ENCODE results near the gene DENND1A.
A peak's percentile ranks its signal among the peaks of the same experiment; 100 is the strongest.
"Not testable (repeated sequence)": the region's sequence is repeated elsewhere in the genome, so short reads cannot be mapped to it uniquely, and the experiment has no call there.

DENND1A gene

DNA sequence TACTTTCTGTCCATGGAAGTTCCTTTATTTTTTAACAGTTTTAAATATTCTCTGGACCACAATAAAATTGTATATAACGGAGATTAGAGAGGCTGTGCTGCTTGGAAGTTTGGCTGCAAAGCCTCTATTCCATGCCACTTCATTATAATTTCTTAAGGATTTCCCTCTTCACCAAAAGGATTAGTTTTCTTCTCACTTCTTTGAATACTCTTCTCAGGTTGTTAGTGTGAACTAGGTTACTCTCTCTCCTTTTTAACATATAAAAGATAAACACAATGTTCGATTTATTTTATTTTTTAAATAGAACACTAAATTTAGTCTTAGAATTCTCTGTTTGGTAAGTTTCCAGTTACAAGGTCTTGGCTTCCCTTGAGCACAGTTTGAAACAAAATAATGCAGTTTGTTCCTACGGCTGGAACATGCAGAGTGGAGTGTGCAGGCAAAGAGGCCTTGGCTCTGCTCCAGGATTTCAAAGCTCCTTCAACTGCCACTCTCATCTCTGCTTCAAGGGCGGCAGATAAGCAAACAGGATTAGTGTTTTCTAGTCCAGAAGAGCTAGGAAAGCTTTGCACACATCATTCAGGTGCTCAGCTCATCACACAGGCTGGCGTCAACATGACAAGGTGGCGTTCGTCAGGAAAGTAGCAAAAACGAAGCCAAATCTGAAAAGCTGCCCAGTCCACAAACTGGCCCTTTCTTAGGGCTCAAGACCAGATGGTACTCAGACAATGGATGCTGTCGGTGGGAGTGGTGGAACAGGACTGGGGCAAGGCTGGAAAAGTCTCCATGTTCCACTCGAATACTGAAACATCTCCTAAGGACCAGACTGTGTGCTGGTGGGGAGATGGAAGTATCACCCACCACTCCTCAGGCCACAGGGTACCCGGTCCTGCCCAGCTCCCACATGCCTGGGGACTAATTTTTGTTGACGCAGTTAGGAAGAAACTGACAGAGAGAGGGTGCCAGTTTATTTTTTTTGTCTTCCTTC lies 287.3 kb downstream of the DENND1A start:
- DNase-seq: no peak

DNA sequence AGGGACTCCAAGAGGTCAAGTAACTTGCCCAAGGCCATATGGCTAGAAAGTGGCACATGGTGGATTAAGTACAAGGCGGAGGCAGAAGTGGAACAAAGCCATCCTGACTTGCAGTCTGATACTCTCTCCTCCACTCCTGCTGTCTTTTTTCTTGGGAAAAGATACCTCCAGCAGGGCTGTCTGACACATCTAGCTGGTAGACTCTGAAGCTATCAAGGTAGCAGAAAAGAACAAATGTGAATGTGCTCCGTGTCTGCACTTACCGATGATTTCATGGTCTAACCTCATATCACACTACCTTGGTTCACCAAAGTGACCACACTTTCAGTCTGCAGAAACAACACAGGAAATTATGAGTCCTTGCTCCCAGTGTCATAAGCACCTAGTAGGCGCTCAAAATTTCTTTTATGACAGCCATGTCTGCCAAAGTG lies 289.1 kb downstream of the DENND1A start:
- no peak for DNase-seq

DNA sequence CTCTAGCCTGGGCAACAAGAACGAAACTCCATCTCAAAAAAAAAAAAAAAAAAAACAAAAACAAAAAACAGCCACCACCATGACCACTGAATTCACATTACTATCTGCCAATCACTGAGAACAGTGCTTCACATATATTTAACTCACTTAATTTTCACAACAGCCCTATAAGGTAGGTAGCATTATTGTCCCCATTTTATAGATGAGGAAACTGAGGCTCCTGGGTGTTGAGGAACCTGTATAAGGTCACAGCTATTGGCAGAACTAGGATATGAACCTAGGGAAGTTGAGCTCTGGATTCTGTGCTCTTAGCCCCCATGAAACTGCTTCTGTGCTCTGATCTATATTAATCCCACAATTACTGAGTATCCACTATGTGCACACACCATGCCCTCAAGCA lies 290.2 kb downstream of the DENND1A start:
- no peak for DNase-seq

DNA sequence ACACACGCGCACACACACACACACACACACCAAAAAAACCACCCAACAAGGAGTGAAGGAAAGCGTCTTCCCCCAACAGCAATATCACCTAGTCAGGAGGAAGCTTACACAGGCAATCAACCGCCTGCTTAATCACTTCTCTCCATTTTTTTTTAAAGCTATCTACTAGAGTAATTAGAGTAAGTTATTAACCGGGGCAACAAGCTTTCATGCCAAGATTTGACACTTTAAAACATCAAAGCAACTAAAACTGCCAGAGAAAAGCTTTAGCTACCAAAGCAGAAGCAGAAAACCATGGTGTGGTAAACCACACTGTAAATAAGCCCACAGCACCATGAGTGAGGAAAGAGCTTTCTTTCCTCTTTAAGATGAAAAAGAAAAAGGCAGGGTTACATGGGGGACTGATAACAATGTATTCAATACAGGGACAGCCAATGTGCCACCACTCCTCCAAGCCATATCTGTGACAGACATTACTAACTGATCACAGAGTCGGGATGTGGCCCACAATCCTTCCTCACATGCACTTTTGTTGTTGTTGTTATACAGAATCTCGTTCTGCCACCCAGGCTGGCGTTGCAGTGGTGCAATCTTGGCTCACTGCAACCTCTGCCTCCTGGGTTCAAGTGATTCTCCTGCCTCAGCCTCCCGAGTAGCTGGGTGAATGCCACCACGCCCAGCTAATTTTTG lies 291.8 kb downstream of the DENND1A start:
- peak; percentile 44 to 73 for DNase-seq

DNA sequence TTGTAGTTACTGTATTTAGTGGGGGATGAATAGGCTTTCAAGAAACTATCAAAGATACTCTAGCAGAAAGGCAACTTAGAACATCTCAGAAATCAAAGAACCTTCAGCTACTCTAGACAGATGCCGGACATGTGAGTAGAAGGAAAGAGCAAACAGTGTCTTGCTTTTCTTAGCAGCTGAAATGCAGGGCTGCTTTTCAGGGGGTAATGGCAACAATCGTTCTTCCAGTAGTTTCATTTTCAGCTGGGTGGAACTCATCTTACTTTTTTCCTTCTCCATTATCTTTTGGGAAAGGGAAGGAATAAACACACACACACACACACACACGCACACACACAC lies 292.4 kb downstream of the DENND1A start:
- no peak for DNase-seq

DNA sequence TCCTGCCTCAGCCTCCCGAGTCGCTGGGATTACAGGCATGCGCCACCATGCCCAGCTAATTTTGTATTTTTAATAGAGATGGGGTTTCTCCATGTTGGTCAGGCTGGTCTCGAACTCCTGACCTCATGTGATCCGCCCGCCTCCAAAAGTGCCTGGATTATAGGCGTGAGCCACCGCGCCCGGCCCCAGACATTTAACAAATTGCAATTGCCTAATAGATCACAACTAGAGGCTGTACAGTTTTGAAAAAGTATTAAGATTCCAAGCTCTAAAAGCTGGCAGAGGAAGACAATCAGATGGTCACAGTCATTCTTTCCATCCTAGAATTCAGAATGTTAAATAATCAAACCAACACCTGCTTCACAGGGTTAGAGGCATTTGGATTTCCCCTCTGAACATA lies 293.1 kb downstream of the DENND1A start:
- not testable (repeated sequence) for DNase-seq

DNA sequence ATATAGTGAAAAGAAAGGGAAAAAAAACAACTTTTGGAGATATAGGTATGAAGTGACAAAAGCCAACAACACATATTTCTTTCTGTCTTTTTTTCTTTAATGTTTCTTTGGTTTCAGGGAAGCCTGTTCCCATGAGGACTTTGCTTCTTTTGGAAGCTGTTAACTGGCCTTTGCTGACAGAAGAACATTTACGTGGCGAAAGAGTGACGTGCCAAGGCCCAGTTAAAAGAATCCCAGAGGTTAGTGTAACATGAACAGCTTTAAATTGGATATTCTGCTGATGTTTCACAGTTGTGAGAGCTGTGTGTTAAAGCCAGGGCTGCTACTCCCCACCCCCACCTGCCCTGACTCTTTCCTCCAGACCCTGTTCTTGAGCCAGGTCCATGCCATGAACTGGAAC lies 298.1 kb downstream of the DENND1A start:
- no peak for DNase-seq

DNA sequence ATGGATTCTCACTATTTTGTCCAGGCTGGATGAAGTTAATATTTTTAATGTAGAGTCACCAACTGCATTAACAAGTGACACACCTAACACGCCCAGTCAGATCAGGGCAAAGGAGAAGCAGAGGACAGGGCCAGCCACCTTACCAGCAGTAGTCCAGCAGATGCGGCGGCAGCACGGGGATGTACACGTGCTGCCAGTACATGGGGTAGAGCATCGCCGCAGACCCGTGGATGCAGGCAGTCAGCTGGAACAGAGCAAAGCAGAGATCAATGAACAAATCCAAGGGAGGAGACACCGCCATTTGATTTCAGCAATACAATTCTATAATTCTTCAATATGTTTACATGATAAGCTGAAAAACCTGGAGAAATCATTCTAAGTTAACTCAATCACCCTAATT lies 299.7 kb downstream of the DENND1A start:
- no peak for DNase-seq

DNA sequence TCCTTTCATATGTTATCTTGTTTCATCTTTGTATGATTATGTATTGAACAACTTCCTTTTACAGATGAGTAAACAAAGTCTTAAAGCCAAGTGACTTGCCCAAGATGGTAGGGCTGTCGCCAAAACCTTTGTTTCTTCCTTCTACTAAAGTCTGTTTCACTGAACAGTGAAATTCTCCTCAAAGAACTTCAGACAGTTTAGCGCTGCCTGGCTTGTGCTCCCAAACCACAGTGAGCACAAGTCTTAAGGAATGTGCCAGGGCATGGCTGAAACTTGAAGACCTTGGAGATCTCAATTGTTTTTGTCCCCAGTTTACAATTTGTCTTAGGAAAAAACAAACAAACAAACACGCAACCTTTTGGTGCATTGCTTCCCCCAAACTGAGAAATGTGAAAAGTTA lies 300.4 kb downstream of the DENND1A start:
- no peak for DNase-seq

DNA sequence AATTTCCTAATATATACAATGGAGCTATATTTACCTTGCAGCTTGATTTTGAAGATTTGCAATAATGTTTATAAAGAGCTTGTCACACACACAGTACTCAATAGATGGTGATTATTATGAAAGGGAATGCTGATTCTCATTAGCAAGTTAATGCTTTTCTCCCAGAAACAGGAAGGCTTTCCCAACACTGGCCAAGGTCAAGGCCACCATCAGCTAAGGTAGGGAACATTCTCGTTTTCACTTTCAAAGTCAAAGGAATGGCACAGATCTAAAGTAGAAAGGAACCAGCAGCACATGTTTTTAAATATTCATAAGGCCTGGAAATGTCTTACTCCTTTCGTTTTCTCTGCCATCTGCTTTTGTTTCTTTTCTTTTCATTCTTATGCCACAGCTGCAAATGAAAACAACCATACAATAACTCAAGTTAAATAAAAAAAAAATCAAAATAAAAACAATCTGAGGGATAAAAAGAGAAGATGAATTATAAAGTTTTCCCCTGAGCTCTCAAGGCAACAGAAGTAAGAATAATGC lies 307.1 kb downstream of the DENND1A start:
- no peak for DNase-seq

DNA sequence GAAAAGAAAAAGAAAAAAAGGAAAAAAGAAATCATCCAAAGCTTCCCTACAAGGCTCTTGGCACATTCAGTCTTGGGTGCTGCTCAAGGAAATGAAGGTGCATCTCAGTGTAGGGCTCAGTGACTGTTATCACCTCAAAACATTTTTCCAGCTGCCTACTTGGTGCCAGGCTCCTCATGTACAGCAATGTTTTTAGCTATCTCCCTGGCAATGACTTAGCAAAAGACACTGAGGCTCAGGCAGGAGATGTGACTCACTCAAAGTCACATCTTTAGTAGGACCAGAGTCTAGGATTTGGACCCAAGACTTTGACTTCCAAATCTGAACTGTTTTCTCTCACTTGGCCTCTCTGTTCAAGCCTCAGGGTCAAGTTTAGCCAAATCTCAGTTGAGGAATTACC lies 309.7 kb downstream of the DENND1A start:
- no peak for DNase-seq

DNA sequence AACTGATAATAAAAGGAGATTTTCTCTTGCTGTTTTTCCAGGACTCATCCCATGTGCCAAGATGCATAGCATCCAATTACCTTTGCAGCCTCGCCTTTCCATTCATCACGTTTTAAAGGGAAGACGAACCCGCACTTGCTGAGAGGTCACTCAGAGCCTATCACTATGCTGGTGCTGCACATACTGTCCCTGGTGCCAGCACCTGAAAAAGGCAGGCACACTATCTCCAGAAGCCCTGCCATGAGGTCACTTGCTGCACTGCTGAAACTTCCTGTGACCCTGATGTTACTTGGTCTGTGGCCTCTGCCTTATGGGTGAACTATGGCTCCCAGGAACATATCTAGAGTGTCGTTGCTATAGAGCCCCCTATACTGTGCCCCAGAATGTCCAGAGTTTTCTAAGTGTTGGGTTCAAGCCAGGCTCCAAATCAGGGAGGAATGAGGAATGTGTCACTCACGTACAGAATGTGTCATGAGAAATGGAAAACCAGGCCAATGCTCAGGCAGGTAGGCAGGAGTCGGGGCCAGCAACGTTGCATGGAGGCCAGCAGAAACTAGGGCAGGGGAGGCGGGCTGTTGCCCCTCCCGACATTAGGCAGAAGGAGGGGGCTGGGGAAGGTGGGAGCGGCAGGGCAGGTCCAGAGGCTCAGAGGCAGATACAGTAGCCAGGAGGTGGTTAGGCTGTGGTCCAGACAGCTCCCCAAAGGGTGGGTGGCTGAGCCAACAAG lies 311.8 kb downstream of the DENND1A start:
- no peak for DNase-seq

DNA sequence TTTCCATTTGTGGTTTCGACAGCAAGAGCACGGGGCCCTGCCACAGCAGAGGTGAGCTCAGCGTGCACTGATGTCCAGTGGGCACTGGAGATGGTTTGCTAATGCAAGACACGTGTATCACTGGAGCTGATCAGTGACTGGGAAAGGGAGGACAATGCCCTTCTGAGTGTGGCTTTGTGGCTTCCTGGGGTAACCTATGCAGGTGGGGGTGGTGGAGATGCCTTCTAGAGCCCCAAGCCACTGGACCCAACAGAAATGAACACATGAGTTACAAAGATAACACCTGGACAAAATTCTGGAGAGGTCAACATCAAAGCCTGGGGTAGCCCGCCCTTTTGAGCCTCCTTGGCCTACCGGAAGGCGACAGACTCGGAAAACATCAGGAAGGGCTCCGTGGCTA lies 312.6 kb downstream of the DENND1A start:
- no peak for DNase-seq

DNA sequence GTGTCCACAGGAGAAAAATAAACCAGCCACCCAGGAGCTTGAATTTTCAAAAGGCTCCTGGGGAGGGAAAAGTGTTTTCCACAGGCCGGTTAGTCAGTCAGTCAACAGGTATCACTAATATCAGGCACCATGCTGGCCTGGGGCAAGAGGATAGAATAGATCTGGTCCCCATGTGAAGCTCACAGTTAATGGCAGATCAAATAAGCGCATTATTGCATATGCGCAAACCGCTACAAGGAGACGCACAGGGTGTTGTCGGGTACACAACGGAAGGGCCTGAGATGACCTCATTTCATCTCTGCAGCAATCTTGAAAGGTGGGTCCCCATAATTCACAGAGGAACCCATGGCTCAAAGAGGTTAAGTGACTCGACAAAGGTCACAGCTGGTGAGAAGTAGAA lies 313.2 kb downstream of the DENND1A start:
- DNase-seq: no peak

DNA sequence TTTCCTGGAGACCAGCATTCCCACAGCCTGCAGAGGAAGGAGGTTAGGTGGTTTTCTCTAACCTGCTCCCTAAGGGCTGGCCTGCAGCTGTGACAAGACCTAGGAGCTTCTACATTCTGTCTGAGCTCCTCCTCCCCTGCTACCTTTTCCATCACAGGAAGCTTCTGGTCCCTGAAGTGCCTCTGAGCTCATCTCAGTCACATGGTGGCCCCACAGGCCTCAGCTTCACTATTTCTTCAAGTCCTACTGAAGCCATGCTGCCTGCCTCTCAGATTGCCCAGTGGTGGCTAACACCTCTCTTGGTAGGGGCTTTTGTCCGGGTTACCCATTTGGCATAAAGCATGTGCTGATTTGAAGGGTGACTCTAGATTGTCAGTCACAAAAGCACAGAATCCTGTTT lies 314.5 kb downstream of the DENND1A start:
- no peak for DNase-seq

DNA sequence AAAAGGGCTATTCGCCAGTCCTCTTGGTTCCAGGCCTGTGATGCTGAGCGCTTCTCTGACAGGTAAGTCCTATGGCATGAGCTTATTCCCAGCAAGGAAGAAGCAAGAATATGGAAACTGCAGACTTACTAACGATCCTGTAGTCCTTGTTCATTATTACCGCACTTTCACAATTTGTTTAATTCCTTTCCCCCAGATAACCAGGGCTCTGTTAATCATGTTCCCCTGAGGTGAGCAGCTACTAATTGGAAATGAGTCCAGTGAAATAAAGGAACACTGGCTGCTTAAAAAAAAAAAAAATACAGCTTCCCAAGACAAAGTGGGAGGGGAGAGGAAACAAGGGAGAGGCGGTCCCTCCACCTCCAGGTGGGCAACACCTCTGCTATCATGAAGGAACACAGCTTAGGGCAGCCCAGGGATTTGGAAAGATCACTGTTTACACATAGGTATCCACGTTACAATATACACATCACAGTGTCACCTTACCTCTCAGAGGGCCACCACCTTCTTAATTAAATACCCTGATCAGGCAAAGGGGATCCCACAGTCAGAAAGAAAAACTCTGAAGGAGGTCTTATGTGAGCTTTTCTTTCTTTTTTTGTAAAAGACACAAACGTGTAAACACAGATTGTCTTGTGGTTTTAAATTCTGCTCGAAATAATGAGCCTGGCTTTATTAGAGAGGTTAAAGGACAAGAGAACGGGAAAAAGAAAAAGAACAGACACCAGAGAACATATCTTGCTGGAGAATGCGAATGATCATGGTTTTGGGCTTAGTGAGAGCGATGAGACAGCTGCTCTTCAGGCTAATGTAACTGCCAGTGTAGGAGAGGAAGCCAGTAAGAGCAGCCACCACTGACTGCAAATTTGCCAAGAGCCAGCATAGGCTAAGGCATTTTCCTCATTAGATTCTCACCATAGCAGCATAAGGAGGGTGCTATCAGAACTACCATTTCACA lies 315.3 kb downstream of the DENND1A start:
- no peak for DNase-seq

DNA sequence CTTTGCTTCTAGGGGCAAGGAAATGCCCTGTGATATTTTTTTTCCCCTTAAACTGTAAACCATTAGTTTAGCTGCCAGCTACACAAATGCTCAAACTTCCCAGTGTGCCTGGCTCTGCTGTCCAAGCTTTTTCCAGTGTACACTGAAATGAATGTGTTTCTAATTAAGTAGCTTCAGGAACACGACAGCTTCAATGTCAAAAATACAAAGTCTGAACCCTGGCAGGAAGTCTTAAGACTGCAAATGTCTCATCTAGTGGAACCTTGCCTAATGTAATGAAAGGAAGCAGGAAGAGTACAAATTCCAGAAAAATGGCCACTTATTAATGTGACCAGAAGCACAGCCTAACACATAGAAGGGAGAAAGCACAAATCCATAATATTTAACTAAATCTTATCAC lies 318.7 kb downstream of the DENND1A start:
- no peak for DNase-seq

DNA sequence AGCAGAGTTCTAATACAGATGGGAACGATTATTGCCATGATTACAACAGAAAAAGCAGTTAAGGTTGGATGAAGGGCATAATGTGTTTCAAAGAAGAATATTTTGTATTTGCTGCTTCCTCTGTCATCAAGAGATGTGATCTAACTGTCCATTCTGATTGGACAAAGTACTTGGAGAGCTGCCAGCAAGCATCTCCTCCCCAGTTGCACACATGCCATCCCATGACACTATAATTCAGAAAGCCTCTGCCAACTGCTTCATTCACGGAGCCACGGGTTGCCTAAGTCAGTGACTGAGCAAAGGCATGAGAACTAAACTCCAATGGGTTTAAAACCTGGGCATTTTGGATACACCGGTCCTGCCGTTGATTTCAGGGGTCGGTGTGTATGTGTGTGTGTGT lies 320.1 kb downstream of the DENND1A start:
- DNase-seq: no peak

DNA sequence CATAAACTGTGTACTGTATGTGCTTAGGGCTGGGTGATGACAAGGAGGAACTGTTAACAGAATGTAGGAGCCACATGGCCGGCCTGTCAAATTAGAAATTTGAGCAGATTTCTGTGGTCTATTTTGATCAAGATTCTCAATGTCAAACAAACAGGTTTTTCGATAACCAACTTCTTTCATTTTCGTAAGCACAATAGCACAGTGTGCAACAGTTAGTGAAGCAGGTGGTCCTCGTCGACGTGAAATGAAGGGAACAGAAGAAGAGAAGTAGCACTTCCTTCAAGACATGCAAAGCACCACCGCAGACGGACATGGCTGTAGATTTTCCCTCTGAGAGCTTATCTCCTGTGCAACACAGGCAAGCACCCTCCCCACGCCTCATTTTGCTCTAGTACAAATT lies 321.8 kb downstream of the DENND1A start:
- no peak for DNase-seq

DNA sequence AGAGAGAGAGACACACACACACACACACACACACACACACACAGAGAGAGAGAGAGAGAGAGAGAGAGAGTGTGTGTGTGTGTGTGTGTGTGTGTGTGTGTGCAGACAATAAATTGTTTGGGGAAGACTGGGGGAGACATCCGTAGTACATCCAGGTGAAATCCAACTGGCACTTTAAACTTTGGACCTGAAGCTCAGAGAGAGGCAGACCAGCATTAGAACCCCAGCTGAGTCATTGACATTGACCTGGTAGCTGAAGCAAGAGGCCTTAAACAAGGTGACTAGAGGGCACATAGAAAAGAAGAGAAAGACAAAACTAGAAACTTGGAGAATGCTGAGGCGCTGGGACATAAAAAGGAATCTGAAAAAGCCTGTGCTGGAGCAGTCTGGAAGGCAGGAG lies 322.4 kb downstream of the DENND1A start:
- DNase-seq: no peak

DNA sequence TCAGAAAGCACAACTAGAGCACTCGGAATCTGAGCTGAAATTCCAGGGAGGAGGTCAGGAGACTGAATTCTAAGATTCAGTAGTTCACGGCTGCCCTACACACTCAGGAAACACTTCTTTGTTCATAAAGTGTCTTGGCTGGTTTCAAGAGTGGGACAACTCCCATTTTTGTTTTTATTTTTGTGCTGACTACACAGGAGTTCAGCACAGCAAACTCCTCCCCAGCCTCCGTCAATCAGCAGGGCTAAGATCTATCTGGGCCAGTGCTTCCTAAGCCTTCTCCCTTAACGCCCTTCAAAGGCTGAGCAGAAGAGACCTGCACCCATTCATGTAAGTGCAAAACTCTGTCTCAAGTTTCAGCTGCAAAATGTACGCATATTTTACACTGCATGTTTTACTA lies 323.8 kb downstream of the DENND1A start:
- no peak for DNase-seq

DNA sequence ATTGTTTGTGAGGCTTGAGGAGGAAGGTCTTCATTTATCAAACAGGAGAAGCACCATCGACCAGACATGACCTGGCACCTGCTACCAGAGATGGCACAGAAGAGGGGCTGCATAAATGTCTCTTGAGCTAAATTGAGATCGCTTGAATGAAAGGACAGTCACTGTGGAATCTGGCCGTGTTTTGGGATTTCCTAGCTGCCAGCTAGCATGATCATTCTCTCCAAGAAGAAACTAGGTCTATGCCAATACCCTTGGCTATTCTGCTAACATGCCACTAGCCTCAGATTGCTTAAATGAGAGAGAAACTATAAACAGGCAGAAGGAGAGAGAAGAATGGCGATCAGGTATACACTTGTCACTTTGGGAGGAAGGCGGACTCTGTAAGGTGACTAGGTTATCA lies 324.6 kb downstream of the DENND1A start:
- no peak for DNase-seq

Data from Kasumi-1 (cell line).